GM12874 (cell line): ENCODE measurements around the gene MAML2.

Experiments
- CTCF ChIP-seq: IDR thresholded peaks from 2 replicates; pipeline ENCODE4 v1.5.1; 2011; ENCODE audit warnings: low read depth, mild to moderate bottlenecking, control low read depth, low read length, moderate library complexity; ENCODE audit not compliant: insufficient read depth

MAML2 gene

GRCh38 chr11:96024666-96025065 is 318.3 kb downstream of the MAML2 start:
- TF ChIP-seq CTCF = no peak

DNA sequence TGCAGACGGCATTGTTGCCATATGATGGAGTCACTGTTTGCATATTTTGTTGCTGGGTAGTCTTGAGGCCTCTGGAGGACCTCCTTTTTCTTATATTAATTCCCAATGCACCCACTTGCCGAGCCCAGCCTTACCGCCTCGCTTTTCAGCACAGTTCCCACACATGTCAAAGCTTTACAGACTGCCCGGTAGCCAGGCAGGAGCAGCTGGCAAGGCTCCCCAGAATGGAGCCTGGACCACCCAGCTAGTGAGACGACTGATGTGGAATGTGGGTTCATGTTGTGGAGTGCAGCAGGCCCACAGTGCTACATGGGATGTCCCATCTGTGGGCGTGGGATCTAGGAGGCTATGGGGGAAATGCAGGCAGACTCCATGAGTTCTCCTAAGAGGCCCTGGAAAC is 319.7 kb downstream of the MAML2 start:
- no peak for TF ChIP-seq CTCF

- no peak for TF ChIP-seq CTCF
These were observed 320.9 kb downstream of the MAML2 start for GRCh38 chr11:96021901-96022650.

GRCh38 chr11:96019810-96020747 is 322.9 kb downstream of the MAML2 start:
- no peak for TF ChIP-seq CTCF

DNA sequence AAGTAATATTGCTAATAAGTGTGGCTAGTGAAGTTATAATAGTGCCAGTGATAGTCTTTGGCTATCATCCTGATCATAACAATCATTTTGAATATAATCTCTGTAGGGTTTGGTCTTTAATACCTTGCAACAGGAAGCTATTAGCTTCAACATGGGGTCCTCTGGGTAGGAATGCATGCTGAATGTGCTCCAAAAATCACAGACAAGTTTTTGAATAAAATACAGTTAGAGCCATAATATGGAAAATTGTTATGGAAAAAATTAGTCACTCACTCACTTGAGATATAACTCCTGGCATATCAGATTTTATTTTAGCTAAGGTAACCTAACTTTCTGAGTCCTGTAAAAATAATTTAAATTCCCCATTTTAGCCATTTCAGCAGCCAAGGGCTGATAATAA is 323.7 kb downstream of the MAML2 start:
- no peak for TF ChIP-seq CTCF

DNA sequence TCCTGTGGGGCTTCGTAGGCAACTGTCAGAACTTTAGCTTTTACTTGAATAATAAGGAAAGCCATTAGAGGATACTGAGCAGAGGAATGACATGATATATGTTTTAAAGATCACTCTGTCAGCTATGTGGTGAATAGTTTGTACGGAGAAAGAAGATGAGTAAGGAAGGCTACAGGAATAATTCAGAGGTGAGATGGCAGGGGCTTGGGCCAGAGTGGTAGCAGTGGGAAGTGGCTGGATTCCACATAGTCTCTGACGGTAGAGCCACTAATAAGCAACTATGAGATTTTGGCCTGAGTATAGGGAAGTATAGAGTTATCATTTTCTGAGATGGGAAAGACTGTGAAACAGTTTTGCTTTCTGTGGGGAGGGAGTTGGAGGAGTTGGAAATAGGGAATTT is 325.1 kb downstream of the MAML2 start:
- no peak for TF ChIP-seq CTCF

- no peak for TF ChIP-seq CTCF
These were observed 326.0 kb downstream of the MAML2 start for GRCh38 chr11:96016978-96017502.
